ENCODE measurements around the gene MAGT1.
"Not testable (repeated sequence)": the region's sequence is repeated elsewhere in the genome, so short reads cannot be mapped to it uniquely, and the experiment has no call there.

Gene MAGT1

DNA sequence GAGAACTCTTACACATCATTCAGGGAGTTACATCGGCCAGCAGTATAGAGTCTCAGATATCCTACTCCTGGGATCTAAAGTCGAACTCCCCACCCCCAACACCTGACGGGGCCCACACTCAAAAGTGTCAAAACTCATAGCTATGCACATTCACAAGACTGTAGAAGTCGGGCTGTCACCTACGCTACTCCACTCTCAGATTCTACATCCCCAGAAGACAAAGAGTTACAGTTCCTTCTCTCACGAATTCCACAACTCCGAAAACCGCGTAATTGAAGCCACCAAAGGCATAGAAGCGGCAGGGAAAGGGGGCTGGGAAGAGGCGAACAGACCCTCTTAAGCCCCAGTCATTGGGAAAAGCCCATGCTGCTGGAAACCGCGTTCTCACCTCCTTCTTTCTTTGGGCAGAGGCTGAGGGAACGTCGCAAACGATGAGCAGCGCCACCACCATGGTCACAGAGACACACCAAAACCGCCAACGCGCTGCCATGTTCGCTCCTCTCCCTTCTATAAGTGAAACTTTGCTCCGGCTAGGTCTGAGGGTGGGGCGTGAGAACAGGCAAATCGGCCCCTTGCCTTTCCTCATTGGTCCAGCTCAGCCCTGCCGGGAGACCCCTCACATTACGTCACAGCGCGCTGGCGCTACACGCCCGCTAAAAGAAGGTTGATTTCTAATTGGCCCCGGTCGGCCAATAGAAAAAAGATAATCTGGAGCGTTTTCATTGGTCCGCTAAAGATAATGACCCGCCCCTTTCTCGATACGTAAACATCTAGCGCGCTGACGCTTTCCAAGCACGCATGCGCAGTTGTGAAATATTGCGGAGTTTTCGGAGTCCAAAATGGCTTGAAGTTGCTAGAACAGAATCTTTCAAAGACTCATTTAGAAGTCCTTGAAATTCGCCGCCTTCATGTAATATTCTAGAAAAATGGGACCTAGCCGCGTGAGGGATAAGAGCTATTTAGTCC, at the start of gene MAGT1:
Gene MAGT1, minus strand, starts transcription at position 515 of the 966 bp plus-strand sequence. Its CDS starts 25 bp downstream, at position 490.
- H3K27ac ChIP-seq (ENCODE audit: low read depth, low read length), result peak within 1 kb of the TSS; percentile 92
- peaks cover 0 to 4% (median 0%) of the 10 kb centered on the region in 5 donors for H3K27me3 ChIP-seq (ENCODE audit: control insufficient read depth in 5 of 5, insufficient read depth in 4 of 5, low read length in 5 of 5)
- H3K4me3 ChIP-seq (ENCODE audit: low read depth in 1 of 5, low read length in 5 of 5), result peak within 1 kb of the TSS; percentile 73 to 98 (median 90)
- H3K36me3 ChIP-seq (ENCODE audit: control insufficient read depth in 5 of 5, insufficient read depth in 5 of 5, low read length in 5 of 5), result no peaks in the 10 kb centered on the region
- H3K4me1 ChIP-seq (ENCODE audit: control insufficient read depth in 5 of 5, insufficient read depth in 5 of 5, low read length in 5 of 5), result peaks cover 1 to 16% (median 6%) of the 10 kb centered on the region in 5 donors
- peak within 1 kb of the TSS; percentile 60 to 89 (median 84) for H3K9ac ChIP-seq (ENCODE audit: low read length in 5 of 5)
- peaks cover 0 to 4% (median 0%) of the 10 kb centered on the region in 5 donors for H3K9me3 ChIP-seq (ENCODE audit: control insufficient read depth in 5 of 5, low read length in 5 of 5)

GRCh38 chrX:77945031-77945430, 49.8 kb upstream of the MAGT1 start:
- not testable (repeated sequence) for H3K27me3 ChIP-seq (ENCODE audit: control insufficient read depth in 5 of 5, insufficient read depth in 4 of 5, low read length in 5 of 5); H3K27ac ChIP-seq (ENCODE audit: low read depth, low read length); H3K9me3 ChIP-seq (ENCODE audit: control insufficient read depth in 5 of 5, low read length in 5 of 5); H3K9ac ChIP-seq (ENCODE audit: low read length in 5 of 5); H3K4me1 ChIP-seq (ENCODE audit: control insufficient read depth in 5 of 5, insufficient read depth in 5 of 5, low read length in 5 of 5); H3K4me3 ChIP-seq (ENCODE audit: low read depth in 1 of 5, low read length in 5 of 5); H3K36me3 ChIP-seq (ENCODE audit: control insufficient read depth in 5 of 5, insufficient read depth in 5 of 5, low read length in 5 of 5)

GRCh38 chrX:77938083-77938680, 42.9 kb upstream of the MAGT1 start:
- Histone ChIP-seq H3K27ac (ENCODE audit: low read depth, low read length) (no peak overlapping the region), H3K9me3 (ENCODE audit: control insufficient read depth in 5 of 5, low read length in 5 of 5) (no peaks in the 10 kb centered on the region), H3K27me3 (ENCODE audit: control insufficient read depth in 5 of 5, insufficient read depth in 4 of 5, low read length in 5 of 5) (peaks cover 0 to 2% (median 0%) of the 10 kb centered on the region in 5 donors)

GRCh38 chrX:77937291-77937690, 42.1 kb upstream of the MAGT1 start:
- H3K27me3 ChIP-seq (ENCODE audit: control insufficient read depth in 5 of 5, insufficient read depth in 4 of 5, low read length in 5 of 5), result peaks cover 0 to 2% (median 0%) of the 10 kb centered on the region in 5 donors
- no peak overlapping the region for H3K4me3 ChIP-seq (ENCODE audit: low read depth in 1 of 5, low read length in 5 of 5)
- H3K4me1 ChIP-seq (ENCODE audit: control insufficient read depth in 5 of 5, insufficient read depth in 5 of 5, low read length in 5 of 5), result peaks cover 0 to under 1% (median 0%) of the 10 kb centered on the region in 5 donors
- H3K9me3 ChIP-seq (ENCODE audit: control insufficient read depth in 5 of 5, low read length in 5 of 5), result no peaks in the 10 kb centered on the region
- H3K9ac ChIP-seq (ENCODE audit: low read length in 5 of 5), result no peak overlapping the region
- H3K27ac ChIP-seq (ENCODE audit: low read depth, low read length), result no peak overlapping the region
- no peaks in the 10 kb centered on the region for H3K36me3 ChIP-seq (ENCODE audit: control insufficient read depth in 5 of 5, insufficient read depth in 5 of 5, low read length in 5 of 5)

More at GRCh38 chrX:77938083-77938680, 42.9 kb upstream of the MAGT1 start:
- Histone ChIP-seq H3K9ac (ENCODE audit: low read length in 5 of 5) (no peak overlapping the region), H3K4me3 (ENCODE audit: low read depth in 1 of 5, low read length in 5 of 5) (no peak overlapping the region), H3K4me1 (ENCODE audit: control insufficient read depth in 5 of 5, insufficient read depth in 5 of 5, low read length in 5 of 5) (peaks cover 0 to 2% (median 0%) of the 10 kb centered on the region in 5 donors), H3K36me3 (ENCODE audit: control insufficient read depth in 5 of 5, insufficient read depth in 5 of 5, low read length in 5 of 5) (no peaks in the 10 kb centered on the region)

DNA sequence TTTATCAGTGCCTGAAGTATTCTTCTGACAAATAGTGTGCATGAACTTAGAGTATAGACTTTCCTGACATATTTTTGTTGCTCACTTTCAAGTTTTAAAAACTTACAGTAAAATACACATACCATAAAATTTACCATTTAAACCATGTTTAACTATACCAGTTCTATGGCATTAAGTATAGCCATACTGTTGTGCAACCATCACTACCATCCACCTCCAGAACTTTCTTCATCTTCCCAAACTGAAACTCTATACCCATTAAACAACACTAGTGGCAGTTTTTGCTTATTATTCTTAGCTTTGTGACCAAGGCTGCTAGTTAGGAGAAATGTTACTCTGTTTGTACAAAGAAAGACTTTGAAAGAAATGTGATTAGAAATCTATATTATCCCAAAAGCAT, 41.1 kb upstream of the MAGT1 start:
- no peaks in the 10 kb centered on the region for H3K9me3 ChIP-seq (ENCODE audit: control insufficient read depth in 5 of 5, low read length in 5 of 5)
- H3K9ac ChIP-seq (ENCODE audit: low read length in 5 of 5), result no peak overlapping the region
- H3K4me1 ChIP-seq (ENCODE audit: control insufficient read depth in 5 of 5, insufficient read depth in 5 of 5, low read length in 5 of 5), result no peaks in the 10 kb centered on the region
- no peak overlapping the region for H3K27ac ChIP-seq (ENCODE audit: low read depth, low read length)
- no peaks in the 10 kb centered on the region for H3K36me3 ChIP-seq (ENCODE audit: control insufficient read depth in 5 of 5, insufficient read depth in 5 of 5, low read length in 5 of 5)
- H3K27me3 ChIP-seq (ENCODE audit: control insufficient read depth in 5 of 5, insufficient read depth in 4 of 5, low read length in 5 of 5), result peaks cover 0 to 2% (median 0%) of the 10 kb centered on the region in 5 donors
- H3K4me3 ChIP-seq (ENCODE audit: low read depth in 1 of 5, low read length in 5 of 5), result no peak overlapping the region

DNA sequence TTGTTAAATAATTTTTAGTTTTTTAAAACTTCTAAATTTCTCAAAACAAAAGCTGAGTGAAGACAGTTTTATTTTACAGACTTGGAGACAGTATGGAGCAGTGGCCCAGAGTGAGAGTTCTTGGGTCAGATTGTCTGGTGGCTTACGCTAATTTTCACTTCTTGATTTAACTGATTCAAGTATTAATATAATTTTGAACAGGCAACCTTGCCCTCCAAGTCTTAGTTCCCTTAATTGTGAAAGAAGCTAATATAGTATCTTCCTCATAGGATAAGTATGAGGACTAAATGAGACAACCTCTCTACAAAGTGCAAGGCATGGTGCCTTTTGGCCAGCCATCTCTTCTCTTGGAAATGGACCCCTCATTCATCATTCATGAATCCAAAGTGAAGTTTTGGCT, 40.7 kb upstream of the MAGT1 start:
- Histone ChIP-seq H3K9ac (ENCODE audit: low read length in 5 of 5) (no peak overlapping the region), H3K27ac (ENCODE audit: low read depth, low read length) (no peak overlapping the region), H3K27me3 (ENCODE audit: control insufficient read depth in 5 of 5, insufficient read depth in 4 of 5, low read length in 5 of 5) (peaks cover 0 to 2% (median 0%) of the 10 kb centered on the region in 5 donors), H3K9me3 (ENCODE audit: control insufficient read depth in 5 of 5, low read length in 5 of 5) (no peaks in the 10 kb centered on the region), H3K4me3 (ENCODE audit: low read depth in 1 of 5, low read length in 5 of 5) (no peak overlapping the region), H3K4me1 (ENCODE audit: control insufficient read depth in 5 of 5, insufficient read depth in 5 of 5, low read length in 5 of 5) (no peaks in the 10 kb centered on the region), H3K36me3 (ENCODE audit: control insufficient read depth in 5 of 5, insufficient read depth in 5 of 5, low read length in 5 of 5) (no peaks in the 10 kb centered on the region)

DNA sequence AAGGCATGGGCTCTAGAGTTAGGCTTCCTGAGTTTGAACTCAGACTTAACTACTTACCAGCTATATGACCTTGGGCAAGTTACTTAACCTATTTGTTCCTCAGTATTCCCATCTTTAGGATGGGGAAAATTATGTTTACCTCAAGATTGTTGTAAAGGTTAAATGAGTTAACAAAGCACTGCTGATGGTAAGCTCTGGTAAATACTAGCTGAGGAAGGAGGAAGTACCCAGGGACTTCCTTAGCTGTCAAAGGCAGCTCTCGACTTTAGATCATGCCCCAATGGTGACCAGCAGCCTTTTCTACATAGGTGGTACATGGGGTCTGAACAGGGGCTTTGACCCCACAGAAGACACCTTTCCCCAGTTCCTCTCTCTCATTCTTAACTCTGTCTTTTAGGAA, 35.3 kb upstream of the MAGT1 start:
- no peak overlapping the region for H3K27ac ChIP-seq (ENCODE audit: low read depth, low read length)
- H3K27me3 ChIP-seq (ENCODE audit: control insufficient read depth in 5 of 5, insufficient read depth in 4 of 5, low read length in 5 of 5), result peaks cover 0 to 3% (median 0%) of the 10 kb centered on the region in 5 donors
- H3K4me3 ChIP-seq (ENCODE audit: low read depth in 1 of 5, low read length in 5 of 5), result no peak overlapping the region
- H3K9ac ChIP-seq (ENCODE audit: low read length in 5 of 5), result no peak overlapping the region
- H3K4me1 ChIP-seq (ENCODE audit: control insufficient read depth in 5 of 5, insufficient read depth in 5 of 5, low read length in 5 of 5), result no peaks in the 10 kb centered on the region
- H3K9me3 ChIP-seq (ENCODE audit: control insufficient read depth in 5 of 5, low read length in 5 of 5), result no peaks in the 10 kb centered on the region
- no peaks in the 10 kb centered on the region for H3K36me3 ChIP-seq (ENCODE audit: control insufficient read depth in 5 of 5, insufficient read depth in 5 of 5, low read length in 5 of 5)

DNA sequence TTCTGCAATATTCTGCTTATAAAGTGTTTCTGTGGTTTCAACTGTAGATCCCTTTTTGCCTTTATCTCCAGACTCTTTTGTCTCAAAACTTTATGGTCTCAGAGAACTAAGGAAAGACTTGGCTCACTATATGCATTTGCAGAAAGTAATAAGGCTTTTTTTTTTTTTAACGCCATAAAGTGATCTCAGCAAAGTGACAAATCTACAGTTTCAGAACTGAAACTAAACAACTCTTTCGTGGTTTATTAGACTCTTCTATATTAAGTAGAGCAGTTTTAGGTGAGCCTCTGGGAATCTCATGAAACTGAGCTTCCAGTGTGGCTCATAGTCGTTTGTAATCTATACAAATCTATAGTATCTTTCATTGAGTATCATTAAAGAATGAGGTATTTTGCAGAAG, 30.5 kb upstream of the MAGT1 start:
- Histone ChIP-seq H3K4me3 (ENCODE audit: low read depth in 1 of 5, low read length in 5 of 5) (no peak overlapping the region), H3K9ac (ENCODE audit: low read length in 5 of 5) (no peak overlapping the region), H3K27ac (ENCODE audit: low read depth, low read length) (no peak overlapping the region), H3K27me3 (ENCODE audit: control insufficient read depth in 5 of 5, insufficient read depth in 4 of 5, low read length in 5 of 5) (peaks cover 0 to 3% (median 0%) of the 10 kb centered on the region in 5 donors), H3K36me3 (ENCODE audit: control insufficient read depth in 5 of 5, insufficient read depth in 5 of 5, low read length in 5 of 5) (no peaks in the 10 kb centered on the region), H3K9me3 (ENCODE audit: control insufficient read depth in 5 of 5, low read length in 5 of 5) (no peaks in the 10 kb centered on the region), H3K4me1 (ENCODE audit: control insufficient read depth in 5 of 5, insufficient read depth in 5 of 5, low read length in 5 of 5) (no peaks in the 10 kb centered on the region)

DNA sequence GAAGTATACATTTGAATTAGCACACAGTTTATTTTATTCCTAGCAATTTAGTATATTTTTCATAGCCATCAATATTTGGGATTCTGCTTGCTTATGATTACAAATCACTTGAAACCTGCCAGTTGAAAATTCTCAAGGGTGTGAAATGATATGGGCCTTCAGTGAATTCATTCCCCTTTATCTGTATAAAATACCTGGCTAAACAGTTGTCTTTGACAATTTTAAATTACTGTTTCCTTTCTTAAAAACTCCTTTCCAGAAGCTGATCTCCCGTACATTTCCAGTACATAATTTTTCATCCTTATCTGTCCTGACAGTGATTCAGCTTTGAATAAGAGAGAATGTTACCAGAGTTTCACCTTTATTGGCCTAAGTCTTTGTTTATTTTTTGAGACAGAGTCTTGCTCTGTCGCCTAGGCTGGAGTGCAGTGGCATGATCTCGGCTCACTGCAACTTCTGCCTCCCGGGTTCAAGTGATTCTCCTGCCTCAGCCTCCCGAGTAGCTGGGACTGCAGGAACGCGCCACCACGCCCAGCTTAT, 29.2 kb upstream of the MAGT1 start:
- peaks cover 0 to 3% (median 0%) of the 10 kb centered on the region in 5 donors for H3K27me3 ChIP-seq (ENCODE audit: control insufficient read depth in 5 of 5, insufficient read depth in 4 of 5, low read length in 5 of 5)
- H3K4me1 ChIP-seq (ENCODE audit: control insufficient read depth in 5 of 5, insufficient read depth in 5 of 5, low read length in 5 of 5), result no peaks in the 10 kb centered on the region
- H3K9me3 ChIP-seq (ENCODE audit: control insufficient read depth in 5 of 5, low read length in 5 of 5), result no peaks in the 10 kb centered on the region
- H3K27ac ChIP-seq (ENCODE audit: low read depth, low read length), result no peak overlapping the region
- H3K9ac ChIP-seq (ENCODE audit: low read length in 5 of 5), result no peak overlapping the region
- no peak overlapping the region for H3K4me3 ChIP-seq (ENCODE audit: low read depth in 1 of 5, low read length in 5 of 5)
- H3K36me3 ChIP-seq (ENCODE audit: control insufficient read depth in 5 of 5, insufficient read depth in 5 of 5, low read length in 5 of 5), result no peaks in the 10 kb centered on the region

DNA sequence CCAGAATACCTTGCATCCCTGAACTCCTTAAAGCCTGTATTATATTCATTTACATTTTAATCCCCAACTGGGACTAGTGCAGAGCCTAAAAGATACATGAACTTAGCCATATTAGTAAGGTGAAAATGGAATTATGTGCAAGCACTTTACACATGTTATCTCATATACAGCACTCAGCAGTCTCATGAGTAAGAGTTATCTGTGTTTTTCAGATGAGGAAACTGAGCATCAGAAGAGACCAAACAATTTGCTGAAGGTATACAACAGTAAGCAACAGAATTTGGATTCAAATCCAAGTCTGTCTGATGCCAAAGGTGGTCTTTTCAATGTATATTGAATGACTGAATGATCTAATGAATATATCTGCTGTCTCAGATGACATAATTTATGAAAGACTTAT, 27.6 kb upstream of the MAGT1 start:
- Histone ChIP-seq H3K36me3 (ENCODE audit: control insufficient read depth in 5 of 5, insufficient read depth in 5 of 5, low read length in 5 of 5) (no peaks in the 10 kb centered on the region), H3K27me3 (ENCODE audit: control insufficient read depth in 5 of 5, insufficient read depth in 4 of 5, low read length in 5 of 5) (no peaks in the 10 kb centered on the region), H3K27ac (ENCODE audit: low read depth, low read length) (no peak overlapping the region), H3K4me3 (ENCODE audit: low read depth in 1 of 5, low read length in 5 of 5) (no peak overlapping the region), H3K9ac (ENCODE audit: low read length in 5 of 5) (no peak overlapping the region), H3K4me1 (ENCODE audit: control insufficient read depth in 5 of 5, insufficient read depth in 5 of 5, low read length in 5 of 5) (peaks cover 0 to 4% (median 0%) of the 10 kb centered on the region in 5 donors), H3K9me3 (ENCODE audit: control insufficient read depth in 5 of 5, low read length in 5 of 5) (no peaks in the 10 kb centered on the region)

All from subcutaneous abdominal adipose tissue (tissue), 5 donors.